K562 (cell line): ENCODE results near the gene CSF3. TPM values are rescaled to one million over a fixed set of nuclear protein-coding genes. Genes with fewer than 3 reads are reported as not detected.
A peak's percentile ranks its signal among the peaks of the same experiment; 100 is the strongest.

Experiments
- ATAC-seq: fragments of 200-7000 bp; cut with Tn5 transposase; 3 replicates; pipeline ENCODE4 v1.9.1; 2020; ENCODE audit warnings: moderate library complexity
- BruUV-seq: library from RNA; stranded (reverse); fragments of 400-500 nt; replicated peaks from 2 replicates; lab custom pipeline; 2021; lab: Mats Ljungman, UMichigan
- CTCF ChIA-PET: fragments of 300-600 bp; formaldehyde crosslinking; extraction: SDS; loops from one replicate; lab custom pipeline; 2021; ENCODE audit warnings: low intra/inter-chr PET ratio; lab: Yijun Ruan, JAX
- POLR2A ChIA-PET: fragments of 300-600, 350-650 bp; sonication (Branson Sonifier 250); formaldehyde crosslinking; extraction: SDS; loops from one replicate; lab custom pipeline; 2021; ENCODE audit warnings: antibody characterized with exemption, inconsistent platforms; lab: Yijun Ruan, JAX
- DNase-seq, 4 experiments: peaks; one replicate each; pipeline versions ENCODE4 v3.0.0 to v3.0.0-alpha.2; 2011 to 2018; ENCODE audit warnings: low spot score in 3 of 4, mixed read lengths in 3 of 4; ENCODE audit errors: extremely low read depth in 1 of 4
- FAIRE-seq: peaks from 2 replicates; lab custom pipeline; 2011; peaks lifted over from hg19 to GRCh38; lab: Jason Lieb, UNC
- H2AFZ ChIP-seq: 2 replicates; pipeline ENCODE4 v1.6.0; 2011; ENCODE audit warnings: low read depth, low read length, control low read depth, inconsistent platforms
- H3K27ac ChIP-seq: fragments of 200-600 bp; 3 replicates; pipeline ENCODE4 v1.8.0; 2011; ENCODE audit warnings: low read depth, mild to moderate bottlenecking, control low read depth, inconsistent platforms, low read length, moderate library complexity, mixed read lengths; ENCODE audit errors: extremely low read depth
- H3K27me3 ChIP-seq, 2 experiments: fragments of 300-600 bp in 1 of 2; 2 replicates in 1 of 2; 3 replicates in 1 of 2; pipeline versions ENCODE4 v1.6.0 to v1.8.0; 2011; ENCODE audit warnings: inconsistent platforms in 2 of 2, low read length in 2 of 2, mild to moderate bottlenecking in 1 of 2, mixed read lengths in 1 of 2, moderate library complexity in 1 of 2; ENCODE audit not compliant: control insufficient read depth in 2 of 2, insufficient read depth in 2 of 2
- H3K36me3 ChIP-seq: fragments of 300-600 bp; 3 replicates; pipeline ENCODE4 v1.8.0; 2011; ENCODE audit warnings: mild to moderate bottlenecking, low read length, inconsistent platforms; ENCODE audit not compliant: control insufficient read depth, insufficient read depth
- H3K4me1 ChIP-seq, 2 experiments: fragments of 200-600 bp in 1 of 2; replicated peaks in 1 of 2; 2 replicates in 1 of 2; 3 replicates in 1 of 2; pipeline versions ENCODE4 v1.5.1 to v1.8.0; 2011; ENCODE audit warnings: inconsistent platforms in 2 of 2, low read length in 2 of 2, mild to moderate bottlenecking in 1 of 2, mixed read lengths in 1 of 2, moderate library complexity in 1 of 2; ENCODE audit not compliant: control insufficient read depth in 2 of 2, insufficient read depth in 2 of 2
- H3K4me2 ChIP-seq: 2 replicates; pipeline ENCODE4 v1.6.1; 2011; ENCODE audit warnings: low read length, control low read depth, inconsistent platforms, mixed read lengths; ENCODE audit not compliant: insufficient read depth
- H3K4me3 ChIP-seq: fragments of 200-600 bp; sonication (generic), shearing (Covaris generic); 2 replicates; pipeline ENCODE4 v1.5.1; 2016; ENCODE audit warnings: control low read depth, inconsistent platforms
- H3K79me2 ChIP-seq: fragments of 200-600 bp; 3 replicates; pipeline ENCODE4 v1.8.0; 2011; ENCODE audit warnings: low read length, inconsistent platforms; ENCODE audit not compliant: control insufficient read depth, insufficient read depth
- H3K9ac ChIP-seq, 2 experiments: 2 replicates each; pipeline versions ENCODE4 v1.6.0 to v1.6.1; 2011; ENCODE audit warnings: low read depth in 2 of 2, low read length in 2 of 2, control low read depth in 1 of 2, inconsistent platforms in 1 of 2, mild to moderate bottlenecking in 1 of 2, mixed read lengths in 1 of 2; ENCODE audit not compliant: insufficient read depth in 1 of 2
- H3K9me1 ChIP-seq: one replicate; pipeline ENCODE4 v1.6.0; 2011; ENCODE audit warnings: inconsistent platforms, mild to moderate bottlenecking, low read length, moderate library complexity; ENCODE audit not compliant: control insufficient read depth, insufficient read depth
- H3K9me3 ChIP-seq: replicated peaks from 2 replicates; pipeline ENCODE4 v1.5.1; 2011; ENCODE audit warnings: low read depth, low read length, inconsistent platforms; ENCODE audit not compliant: control insufficient read depth, insufficient read depth
- H4K20me1 ChIP-seq: replicated peaks from 2 replicates; pipeline ENCODE4 v1.6.1; 2011; ENCODE audit warnings: low read length, inconsistent platforms, mixed read lengths; ENCODE audit not compliant: control insufficient read depth, insufficient read depth
- ARID1B ChIP-seq: fragments of 450-650 bp; IDR thresholded peaks from 2 replicates; pipeline ENCODE4 v1.6.1; 2016; ENCODE audit warnings: antibody characterized with exemption, mild to moderate bottlenecking, inconsistent platforms
- CBX5 ChIP-seq: IDR thresholded peaks from 2 replicates; pipeline ENCODE4 v1.6.1; 2014; ENCODE audit warnings: low read depth, borderline replicate concordance
- CLOCK ChIP-seq: fragments of 250-450 bp; sonication (Bioruptor Pico); IDR thresholded peaks from 2 replicates; pipeline ENCODE4 v1.4.0; 2020; ENCODE audit warnings: mild to moderate bottlenecking, moderate library complexity, borderline replicate concordance
- FOXM1 ChIP-seq, 2 experiments: fragments of 450-650 bp in 1 of 2; sonication (generic) in 1 of 2; formaldehyde crosslinking in 1 of 2; IDR thresholded peaks; 2 replicates each; pipeline versions ENCODE4 v1.6.1 to v1.9.0; 2017 to 2022; ENCODE audit warnings: low read depth in 2 of 2, mild to moderate bottlenecking in 2 of 2, missing genetic modification reagents in 1 of 2, moderate library complexity in 1 of 2
- MBD1 ChIP-seq: fragments of 250-450 bp; sonication (Bioruptor Pico); IDR thresholded peaks from 2 replicates; pipeline ENCODE4 v1.8.0; 2022; ENCODE audit warnings: inconsistent platforms
- MCM7 ChIP-seq, 2 experiments: fragments of 450-650 bp; IDR thresholded peaks; 2 replicates each; pipeline ENCODE4 v1.6.1; 2016 to 2018
- NUFIP1 ChIP-seq: fragments of 450-650 bp; IDR thresholded peaks from 2 replicates; pipeline ENCODE4 v1.6.1; 2018; ENCODE audit not compliant: partially characterized antibody
- PRMT5 ChIP-seq: sonication (generic); formaldehyde crosslinking; IDR thresholded peaks from 2 replicates; pipeline ENCODE4 v1.5.0; 2020; ENCODE audit warnings: missing genetic modification reagents
- SAFB ChIP-seq: fragments of 200-400 bp; formaldehyde crosslinking; IDR thresholded peaks from 2 replicates; pipeline ENCODE4 v1.6.1; 2017; ENCODE audit warnings: low read depth, low read length, borderline replicate concordance
- ZNF282 ChIP-seq: sonication (generic); formaldehyde crosslinking; IDR thresholded peaks from 2 replicates; pipeline ENCODE4 v1.8.1; 2023; ENCODE audit warnings: missing genetic modification reagents
- ZNF431 ChIP-seq: sonication (generic); formaldehyde crosslinking; IDR thresholded peaks from 2 replicates; pipeline ENCODE4 v1.8.0; 2022; ENCODE audit warnings: mild to moderate bottlenecking, missing genetic modification reagents
- WGBS: fragments of 100-300 bp; shearing (Covaris generic); methylation state at CpG from one replicate; pipeline ENCODE4 v1.1.6; 2016; ENCODE audit warnings: low coverage, mixed read lengths; ENCODE audit not compliant: insufficient coverage; ENCODE audit errors: missing lambda C conversion rate; 5-methylcytosine and 5-hydroxymethylcytosine counted together
- in situ Hi-C: fragments of 300-500 bp; cut with MboI; formaldehyde crosslinking; loops from 4 replicates; pipeline ENCODE4 v1.15.0; 2018; ENCODE audit warnings: inconsistent platforms, mixed read lengths
- intact Hi-C: fragments of 100-400 bp; cut with micrococcal nuclease; formaldehyde crosslinking; loops from 2 replicates; pipeline ENCODE4 v1.14.2; 2022
- polyA plus RNA-seq, 8 experiments: library from polyadenylated mRNA; depleted of rRNA in 4 of 8; stranded (reverse) in 5 of 8; unstranded in 3 of 8; fragments of >200 nt; fragmentation: Nextera tagmentation in 2 of 8; fragmentation: Illumina TruSeq in 1 of 8; extraction: Ambion mirVana in 2 of 8; extraction: Trizol in 1 of 8; gene quantifications; 2 replicates each; pipeline versions ENCODE4 v1.2.1 to v1.2.3, GENCODE V29; 2011 to 2014; ENCODE audit warnings: inconsistent platforms in 1 of 8, missing spikeins in 1 of 8
- total RNA-seq, 7 experiments: library from RNA; depleted of rRNA in 6 of 7; stranded (reverse); fragments of >200 nt in 6 of 7; fragmentation: Illumina TruSeq in 2 of 7; extraction: Trizol in 2 of 7; gene quantifications; 2 replicates each; pipeline versions ENCODE4 v1.2.1 to v1.2.3, GENCODE V29; 2011 to 2021; ENCODE audit warnings: low replicate concordance in 1 of 7

CSF3 gene
- total and polyA plus RNA-seq, 9 of the 15 experiments (the other 6 are each of a cell fraction or from before 2014, with no cell fraction given): 0.19 TPM; not detected in 8

- Histone ChIP-seq H3K9ac (no peak overlapping the region), H3K36me3 (no peaks in the 10 kb centered on the region), H3K27ac (no peak overlapping the region), H3K9me3 (no peaks in the 10 kb centered on the region), H2AFZ (no peak overlapping the region), H3K79me2 (no peaks in the 10 kb centered on the region), H3K9me1 (no peaks in the 10 kb centered on the region), H3K27me3 (peaks cover 4 to 8% of the 10 kb centered on the region in 2 experiments; a peak in 2 of 5 replicates), H3K4me3 (no peak overlapping the region), H4K20me1 (no peaks in the 10 kb centered on the region), H3K4me1 (peaks cover 19 to 22% of the 10 kb centered on the region in 2 experiments), H3K4me2 (no peak overlapping the region)
- in situ Hi-C loops (no loop called here), intact Hi-C loops (no loop called here)
- ChIA-PET POLR2A (interaction anchor here (1.9 kb wide), 1 partner anchor 10 kb away, joined by 8 read pairs; no protein-coding TSS in a partner anchor), CTCF (interaction anchor here (0.7 kb wide), 1 partner anchor 149 kb away, joined by 5 read pairs; no protein-coding TSS in a partner anchor)
- DNase-seq (no peak), ATAC-seq (no peak), FAIRE-seq (no peak)
- no TSS peak for BruUV-seq
- WGBS: 32% methylated on average over 6 of the region's 6 CpGs
- no peak for TF ChIP-seq NUFIP1
Observed at GRCh38 chr17:39969375-39969774, 45.9 kb upstream of the CSF3 start.

GRCh38 chr17:39970157-39970692 is 45.0 kb upstream of the CSF3 start:
- ATAC-seq: no peak
- no peak overlapping the region for H3K4me2 ChIP-seq
- peak overlapping the region in 1 of 2 experiments; percentile 18; a peak in 1 of 4 replicates for H3K9ac ChIP-seq
- no peak overlapping the region for H3K4me3 ChIP-seq
- no peaks in the 10 kb centered on the region for H4K20me1 ChIP-seq
- no peaks in the 10 kb centered on the region for H3K9me1 ChIP-seq
- CTCF ChIA-PET: no interaction called here
- POLR2A ChIA-PET: interaction anchor here (2.7 kb wide), 1 partner anchor 10 kb away, joined by 16 read pairs; the partner anchor contains the start of gene PSMD3
- H3K9me3 ChIP-seq: no peaks in the 10 kb centered on the region
- peaks cover 19 to 22% of the 10 kb centered on the region in 2 experiments for H3K4me1 ChIP-seq
- no peaks in the 10 kb centered on the region for H3K36me3 ChIP-seq
- no peak for TF ChIP-seq SAFB
- no peak for TF ChIP-seq PRMT5 (CRISPR knock-in tag)
- no peak for TF ChIP-seq ZNF431 (CRISPR knock-in tag)
- no peak for TF ChIP-seq ZNF282 (CRISPR knock-in tag)
- TF ChIP-seq MCM7 (IDR thresholded peaks at IDR 0.05): no peak
- TF ChIP-seq MBD1 (CRISPR knock-in tag): no peak
- TF ChIP-seq CBX5: no peak
- no peak for TF ChIP-seq CLOCK
- TF ChIP-seq FOXM1 (IDR thresholded peaks at IDR 0.05; ENCODE audit: low read depth): no peak
- no peak for TF ChIP-seq FOXM1 (CRISPR knock-in tag; IDR thresholded peaks at IDR 0.05; ENCODE audit: low read depth)
- TF ChIP-seq ARID1B: no peak
- TF ChIP-seq, all 486 proteins: peak for 0
- intact Hi-C loops: no loop called here
- Histone ChIP-seq H3K27ac (no peak overlapping the region), H3K79me2 (no peaks in the 10 kb centered on the region), H3K27me3 (peaks cover 4 to 8% of the 10 kb centered on the region in 2 experiments; a peak in 2 of 5 replicates), H2AFZ (no peak overlapping the region)
- no TSS peak for BruUV-seq
- FAIRE-seq: no peak
- no peak for DNase-seq
- WGBS: 30% methylated on average over 4 of the region's 7 CpGs
- in situ Hi-C loops: no loop called here
